ENCODE results near the gene CDK16. TPM values are rescaled to one million over a fixed set of nuclear protein-coding genes. Genes with fewer than 3 reads are reported as not detected.

Gene CDK16
- total RNA-seq, 1 donor from 2014 or later: 107 TPM

- peak; percentile 67 for TF ChIP-seq CTCF (IDR thresholded peaks at IDR 0.05; ENCODE audit: insufficient read depth, low read length, poor library complexity, severe bottlenecking)
- Histone ChIP-seq H3K4me3 (ENCODE audit: low read depth, low read length) (peak within 1 kb of the TSS; percentile 80), H3K27me3 (ENCODE audit: control insufficient read depth, insufficient read depth, low read length) (no peaks in the 10 kb centered on the region), H3K36me3 (ENCODE audit: control insufficient read depth, insufficient read depth, low read length) (peaks cover 1% of the 10 kb centered on the region)
- DNase-seq (ENCODE audit: low read depth): peak; percentile 84
These were observed 24.8 kb upstream of the CDK16 start, which contains the start of gene UBA1 for GRCh38 chrX:47193475-47194193. TSS of gene UBA1 (plus strand) at chrX:47193829. CDS start at chrX:47198803, 4,974 bp downstream.

GRCh38 chrX:47194194-47194787 is 24.2 kb upstream of the CDK16 start:
- TF ChIP-seq CTCF (IDR thresholded peaks at IDR 0.05; ENCODE audit: insufficient read depth, low read length, poor library complexity, severe bottlenecking): no peak
- DNase-seq (ENCODE audit: low read depth): no peak
- Histone ChIP-seq H3K4me3 (ENCODE audit: low read depth, low read length) (peak overlapping the region; percentile 80), H3K27me3 (ENCODE audit: control insufficient read depth, insufficient read depth, low read length) (no peaks in the 10 kb centered on the region), H3K36me3 (ENCODE audit: control insufficient read depth, insufficient read depth, low read length) (peaks cover 2% of the 10 kb centered on the region)

GRCh38 chrX:47196098-47196497 is 22.4 kb upstream of the CDK16 start:
- Histone ChIP-seq H3K4me3 (ENCODE audit: low read depth, low read length) (no peak overlapping the region), H3K27me3 (ENCODE audit: control insufficient read depth, insufficient read depth, low read length) (no peaks in the 10 kb centered on the region), H3K36me3 (ENCODE audit: control insufficient read depth, insufficient read depth, low read length) (peaks cover 2% of the 10 kb centered on the region)
- no peak for DNase-seq (ENCODE audit: low read depth)
- no peak for TF ChIP-seq CTCF (IDR thresholded peaks at IDR 0.05; ENCODE audit: insufficient read depth, low read length, poor library complexity, severe bottlenecking)

GRCh38 chrX:47197526-47197925 is 21.0 kb upstream of the CDK16 start:
- no peaks in the 10 kb centered on the region for H3K27me3 ChIP-seq (ENCODE audit: control insufficient read depth, insufficient read depth, low read length)
- no peak for TF ChIP-seq CTCF (IDR thresholded peaks at IDR 0.05; ENCODE audit: insufficient read depth, low read length, poor library complexity, severe bottlenecking)
- H3K4me3 ChIP-seq (ENCODE audit: low read depth, low read length): no peak overlapping the region
- peaks cover 4% of the 10 kb centered on the region for H3K36me3 ChIP-seq (ENCODE audit: control insufficient read depth, insufficient read depth, low read length)
- DNase-seq (ENCODE audit: low read depth): no peak

- H3K4me3 ChIP-seq (ENCODE audit: low read depth, low read length): no peak overlapping the region
- peaks cover 4% of the 10 kb centered on the region for H3K36me3 ChIP-seq (ENCODE audit: control insufficient read depth, insufficient read depth, low read length)
- no peak for DNase-seq (ENCODE audit: low read depth)
- TF ChIP-seq CTCF (IDR thresholded peaks at IDR 0.05; ENCODE audit: insufficient read depth, low read length, poor library complexity, severe bottlenecking): no peak
- H3K27me3 ChIP-seq (ENCODE audit: control insufficient read depth, insufficient read depth, low read length): no peaks in the 10 kb centered on the region
These were observed 20.3 kb upstream of the CDK16 start for GRCh38 chrX:47198026-47198686.
